DMS114 treated with DMSO at 0.1 percent for 48 hours (cell line): ENCODE data around the gene SCTR.

Source experiments
- DNase-seq: peaks from one replicate; lab custom pipeline; 2025; ENCODE audit not compliant: unreplicated experiment; lab: John Stamatoyannopoulos, UW

Gene SCTR

GRCh38 chr2:119475857-119476244 lies 48.4 kb downstream of the SCTR start:
- no peak for DNase-seq

- DNase-seq: no peak
These were observed 48.9 kb downstream of the SCTR start for GRCh38 chr2:119475225-119475856.

DNA sequence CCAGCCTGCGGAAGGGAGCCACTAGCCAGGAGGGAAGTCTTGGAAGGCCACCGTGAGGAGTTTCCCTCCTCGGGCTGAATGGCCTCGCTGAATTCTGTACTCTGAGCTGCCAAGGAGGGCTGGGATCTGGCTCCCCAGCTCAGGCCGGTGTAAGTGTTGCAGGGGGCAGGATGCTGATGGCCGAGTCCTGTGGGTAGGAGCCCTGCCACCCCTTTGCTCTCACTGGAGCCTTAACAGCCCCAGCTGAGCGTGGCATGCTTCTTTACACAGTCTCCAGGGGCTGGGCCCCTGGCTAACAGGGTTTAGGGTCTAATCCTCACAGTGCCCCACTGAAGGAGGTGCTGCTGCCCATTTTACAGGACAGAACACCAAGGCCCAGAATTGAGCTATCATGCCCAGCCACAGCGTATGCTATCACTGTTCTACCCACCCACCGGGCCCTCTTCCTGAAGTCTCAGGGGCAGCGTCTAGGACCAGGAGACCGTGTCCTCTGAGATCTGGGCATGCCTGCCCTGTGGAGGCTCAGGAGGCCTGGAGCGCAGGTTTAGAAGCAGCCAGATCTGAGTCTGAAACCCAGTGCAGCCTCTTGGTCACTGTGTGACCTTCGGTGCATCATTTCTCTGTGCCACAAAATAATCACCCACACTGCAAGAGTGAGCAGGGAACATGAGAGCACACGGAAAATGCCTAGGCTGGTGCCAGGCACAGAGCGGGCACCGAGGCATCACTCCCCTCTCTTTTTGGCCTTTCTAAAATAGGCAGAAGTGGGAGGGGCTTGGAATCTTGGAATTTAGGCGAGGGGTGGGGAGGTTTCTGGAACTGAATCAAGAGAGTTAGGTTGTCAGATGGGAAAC lies 49.7 kb downstream of the SCTR start:
- DNase-seq: no peak

- no peak for DNase-seq
These were observed 50.5 kb downstream of the SCTR start for GRCh38 chr2:119473621-119474370.

DNA sequence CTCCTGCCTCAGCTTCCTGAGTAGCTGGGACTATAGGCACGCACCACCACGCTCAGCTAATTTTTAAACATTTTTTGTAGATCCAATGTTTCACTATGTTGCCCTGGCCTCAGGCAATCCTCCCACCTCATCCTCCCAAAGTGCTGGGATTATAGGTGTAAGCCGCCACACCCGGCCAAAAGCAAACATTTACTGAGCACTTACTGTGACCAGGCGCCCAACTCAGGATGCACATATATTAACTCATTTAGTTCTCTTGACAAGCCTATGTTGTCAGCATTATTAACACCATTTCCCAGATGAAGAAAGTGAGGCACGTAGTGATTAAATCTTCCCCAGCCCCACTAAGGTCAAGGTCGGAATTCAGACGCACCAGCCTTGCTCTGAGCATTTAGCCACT lies 51.5 kb downstream of the SCTR start:
- DNase-seq: no peak

DNA sequence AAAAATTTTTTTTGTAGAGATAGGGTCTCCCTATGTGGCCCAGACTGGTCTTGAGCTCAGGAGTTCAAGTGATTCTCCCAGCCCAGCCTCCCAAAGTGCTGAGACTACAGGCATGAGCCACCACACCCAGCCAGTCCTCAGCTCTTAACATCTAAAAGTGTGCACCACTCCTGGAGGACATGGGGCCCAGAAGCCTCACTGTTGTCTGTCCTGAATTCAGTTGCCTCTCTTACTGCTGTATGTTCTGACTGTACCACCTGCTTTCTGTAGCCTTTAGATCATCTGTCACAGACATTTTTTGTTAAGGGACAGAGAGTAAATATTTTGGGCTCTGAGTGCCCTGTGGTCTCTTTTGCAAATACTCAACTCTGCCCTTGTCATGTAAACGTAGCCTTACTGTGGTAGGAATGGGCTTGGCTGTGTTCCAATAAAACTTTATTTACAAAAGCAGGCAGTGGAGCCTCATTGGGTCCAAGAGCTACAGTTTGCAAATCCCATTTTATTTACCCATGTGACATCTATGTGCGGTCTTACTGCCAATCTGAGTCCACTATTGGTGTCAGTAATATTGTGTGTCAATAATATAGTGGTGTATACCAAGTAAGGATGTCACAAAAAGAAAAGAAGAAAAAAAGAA lies 54.5 kb downstream of the SCTR start:
- no peak for DNase-seq

DNA sequence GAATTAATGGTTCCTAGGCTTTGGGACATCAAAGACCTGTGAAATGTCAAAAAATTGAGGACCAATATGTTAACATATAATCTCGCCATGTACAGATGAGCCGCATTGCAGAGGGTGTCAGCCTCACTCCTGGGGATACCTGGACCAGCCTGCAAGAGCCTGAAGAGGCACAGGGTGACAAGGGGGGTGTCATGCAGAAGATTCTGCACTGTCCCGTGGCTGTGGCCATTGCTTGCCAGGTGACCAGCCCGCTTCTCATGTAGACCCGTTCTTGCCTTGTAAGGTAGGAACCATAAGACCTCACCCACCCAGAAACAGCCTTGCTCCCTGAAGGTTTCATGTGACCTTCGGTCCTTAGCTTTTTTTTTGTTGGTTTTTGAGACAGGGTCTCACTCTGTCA lies 55.2 kb downstream of the SCTR start:
- no peak for DNase-seq

GRCh38 chr2:119468154-119468955 lies 55.9 kb downstream of the SCTR start:
- DNase-seq: no peak

- no peak for DNase-seq
These were observed 57.9 kb downstream of the SCTR start for GRCh38 chr2:119466373-119466772.

GRCh38 chr2:119465687-119466086 lies 58.6 kb downstream of the SCTR start:
- no peak for DNase-seq

GRCh38 chr2:119464981-119465380 lies 59.3 kb downstream of the SCTR start:
- no peak for DNase-seq

GRCh38 chr2:119463990-119464389 lies 60.3 kb downstream of the SCTR start:
- no peak for DNase-seq

GRCh38 chr2:119463136-119463535 lies 61.1 kb downstream of the SCTR start:
- DNase-seq: no peak

GRCh38 chr2:119462574-119462973 lies 61.7 kb downstream of the SCTR start:
- DNase-seq: no peak

DNA sequence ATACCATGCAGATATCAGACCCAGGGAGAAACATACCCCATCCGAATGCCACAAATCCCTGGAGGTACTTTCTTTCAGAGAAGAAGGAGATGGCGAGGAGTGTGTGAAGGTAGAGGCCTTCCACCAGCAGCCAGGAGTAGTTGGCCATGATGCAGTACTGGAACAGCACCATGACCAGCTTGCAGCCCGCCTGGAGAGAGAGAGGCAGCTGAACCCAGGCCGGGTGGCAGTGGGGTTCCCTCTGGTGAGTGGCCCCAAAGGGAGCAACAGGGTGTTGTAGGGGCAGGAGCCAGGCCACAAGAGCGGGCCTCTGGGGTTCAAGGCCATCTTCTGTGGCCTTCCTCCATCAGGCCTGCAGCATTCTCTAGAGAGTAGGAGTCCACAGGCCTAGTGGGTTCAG lies 62.5 kb downstream of the SCTR start:
- no peak for DNase-seq

GRCh38 chr2:119460076-119460475 lies 64.2 kb downstream of the SCTR start:
- no peak for DNase-seq

- DNase-seq: no peak
These were observed 69.1 kb downstream of the SCTR start for GRCh38 chr2:119455066-119455718.

DNA sequence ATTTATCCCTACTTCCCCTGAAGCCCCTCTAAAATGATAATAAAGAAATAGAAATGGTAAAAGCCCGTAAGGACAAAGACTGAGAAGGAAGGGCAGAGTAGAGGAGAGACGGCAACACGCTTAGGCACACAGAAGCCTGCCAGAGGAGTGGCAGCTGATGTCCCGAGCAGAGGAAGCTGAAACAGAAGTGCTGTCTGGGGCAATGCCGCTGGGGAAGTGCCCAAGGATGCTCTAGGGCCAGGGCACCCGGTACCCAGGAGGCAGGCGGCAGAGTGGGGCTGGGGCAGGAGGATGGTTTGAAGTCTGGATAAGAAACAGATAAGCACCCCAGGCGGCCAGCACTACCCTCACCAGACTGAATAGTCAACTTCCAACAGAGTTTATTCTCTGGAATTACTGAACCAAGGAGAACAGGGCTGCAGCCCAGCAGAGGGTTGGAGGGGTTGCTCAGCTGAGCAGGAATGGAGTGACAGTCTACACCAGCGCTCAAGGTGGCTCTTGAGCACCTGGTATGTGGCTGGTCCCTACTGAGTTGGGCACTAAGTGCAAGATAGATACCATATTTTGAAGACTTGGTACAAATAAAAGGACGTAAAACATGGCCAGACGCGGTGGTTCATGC lies 70.2 kb downstream of the SCTR start:
- no peak for DNase-seq

DNA sequence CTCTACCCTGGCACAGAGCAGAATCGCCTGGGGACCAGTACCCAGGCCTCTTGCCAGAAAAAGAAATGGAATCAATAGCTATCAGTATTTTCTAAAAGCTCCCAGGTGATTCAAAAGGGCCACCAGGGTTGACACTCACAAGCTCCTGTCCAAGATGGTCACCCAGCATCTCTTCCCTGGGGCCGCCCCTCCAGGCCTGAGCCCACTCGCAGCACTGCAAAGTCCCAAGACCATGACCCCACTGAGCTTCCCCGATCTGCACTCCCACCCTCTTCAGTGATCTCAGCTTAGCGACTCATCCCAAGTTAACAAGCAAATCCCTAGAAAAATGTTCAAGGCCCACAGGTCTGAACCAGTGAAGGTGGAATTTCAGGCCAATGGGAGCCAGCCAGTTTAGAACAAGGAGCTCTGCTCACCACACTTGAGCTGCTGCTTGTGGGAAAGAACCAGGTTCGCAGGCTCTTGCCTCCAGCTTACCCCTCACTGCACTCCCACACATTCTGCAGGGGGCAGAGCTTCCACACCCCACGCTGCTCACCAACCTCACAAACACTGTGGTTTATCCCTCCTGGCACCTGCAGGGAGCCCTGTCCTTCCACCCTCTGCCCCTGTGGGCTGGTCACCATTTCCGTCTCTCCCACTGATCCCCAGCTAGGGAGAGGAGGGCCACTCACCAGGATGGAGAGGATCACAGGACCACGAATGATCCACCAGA lies 72.8 kb downstream of the SCTR start:
- no peak for DNase-seq
